ENCODE results near the gene PPL. TPM values are rescaled to one million over a fixed set of nuclear protein-coding genes. Genes with fewer than 3 reads are reported as not detected.

Gene PPL
- under 1 TPM in 1 of 2 experiments, not detected in 1; 0.07 TPM for total RNA-seq

- Mint-ChIP-seq H3K27ac (no peak within 1 kb of the TSS), H3K4me1 (ENCODE audit: low read depth) (peaks cover 10% of the 10 kb centered on the region), H3K9me3 (no peaks in the 10 kb centered on the region), H3K27me3 (ENCODE audit: low read depth) (peaks cover 32% of the 10 kb centered on the region), H3K4me3 (peak within 1 kb of the TSS; percentile 46), H3K36me3 (ENCODE audit: low read depth) (no peaks in the 10 kb centered on the region)
- peak; percentile 26 for DNase-seq
- intact Hi-C loops (cut with micrococcal nuclease): no loop called here
- CTCF ChIA-PET: no interaction called here
These were observed at the start of gene PPL for GRCh38 chr16:4936991-4937781. Gene PPL (minus strand): TSS chr16:4937148. CDS start chr16:4937045, 103 bp downstream.

- intact Hi-C loops (cut with micrococcal nuclease): no loop called here
- no peaks in the 10 kb centered on the region for H3K9me3 Mint-ChIP-seq
- H3K27ac Mint-ChIP-seq: no peak overlapping the region
- CTCF ChIA-PET: no interaction called here
- peaks cover 25% of the 10 kb centered on the region for H3K27me3 Mint-ChIP-seq (ENCODE audit: low read depth)
- no peaks in the 10 kb centered on the region for H3K36me3 Mint-ChIP-seq (ENCODE audit: low read depth)
- no peaks in the 10 kb centered on the region for H3K4me1 Mint-ChIP-seq (ENCODE audit: low read depth)
- H3K4me3 Mint-ChIP-seq: no peak overlapping the region
- DNase-seq: no peak
These were observed 47.4 kb upstream of the PPL start for GRCh38 chr16:4984174-4984990.

GRCh38 chr16:4982056-4982867 is 45.3 kb upstream of the PPL start:
- intact Hi-C loops (cut with micrococcal nuclease): no loop called here
- H3K4me1 Mint-ChIP-seq (ENCODE audit: low read depth): no peaks in the 10 kb centered on the region
- H3K27ac Mint-ChIP-seq: no peak overlapping the region
- H3K36me3 Mint-ChIP-seq (ENCODE audit: low read depth): no peaks in the 10 kb centered on the region
- DNase-seq: no peak
- H3K9me3 Mint-ChIP-seq: no peaks in the 10 kb centered on the region
- peaks cover 9% of the 10 kb centered on the region for H3K27me3 Mint-ChIP-seq (ENCODE audit: low read depth)
- H3K4me3 Mint-ChIP-seq: no peak overlapping the region
- CTCF ChIA-PET: no interaction called here

GRCh38 chr16:4981473-4981872 is 44.5 kb upstream of the PPL start:
- intact Hi-C loops (cut with micrococcal nuclease): no loop called here

GRCh38 chr16:4980691-4981090 is 43.7 kb upstream of the PPL start:
- CTCF ChIA-PET: no interaction called here
- intact Hi-C loops (cut with micrococcal nuclease): no loop called here
- Mint-ChIP-seq H3K4me3 (no peak overlapping the region), H3K36me3 (ENCODE audit: low read depth) (no peaks in the 10 kb centered on the region), H3K27me3 (ENCODE audit: low read depth) (no peaks in the 10 kb centered on the region), H3K9me3 (peaks cover 3% of the 10 kb centered on the region), H3K27ac (no peak overlapping the region), H3K4me1 (ENCODE audit: low read depth) (no peaks in the 10 kb centered on the region)
- DNase-seq: no peak

More at GRCh38 chr16:4981473-4981872, 44.5 kb upstream of the PPL start:
- Mint-ChIP-seq H3K4me1 (ENCODE audit: low read depth) (no peaks in the 10 kb centered on the region), H3K9me3 (no peaks in the 10 kb centered on the region), H3K4me3 (no peak overlapping the region), H3K27ac (no peak overlapping the region), H3K36me3 (ENCODE audit: low read depth) (no peaks in the 10 kb centered on the region), H3K27me3 (ENCODE audit: low read depth) (peaks cover 4% of the 10 kb centered on the region)
- DNase-seq: no peak
- CTCF ChIA-PET: no interaction called here

GRCh38 chr16:4979736-4980660 is 43.0 kb upstream of the PPL start:
- Mint-ChIP-seq H3K27me3 (ENCODE audit: low read depth) (no peaks in the 10 kb centered on the region), H3K4me1 (ENCODE audit: low read depth) (no peaks in the 10 kb centered on the region), H3K9me3 (peaks cover 3% of the 10 kb centered on the region), H3K27ac (no peak overlapping the region), H3K36me3 (ENCODE audit: low read depth) (no peaks in the 10 kb centered on the region), H3K4me3 (no peak overlapping the region)
- intact Hi-C loops (cut with micrococcal nuclease): no loop called here
- CTCF ChIA-PET: no interaction called here
- no peak for DNase-seq

- Mint-ChIP-seq H3K27me3 (ENCODE audit: low read depth) (no peaks in the 10 kb centered on the region), H3K27ac (no peak overlapping the region), H3K9me3 (peaks cover 3% of the 10 kb centered on the region), H3K4me3 (no peak overlapping the region), H3K36me3 (ENCODE audit: low read depth) (no peaks in the 10 kb centered on the region), H3K4me1 (ENCODE audit: low read depth) (no peaks in the 10 kb centered on the region)
- CTCF ChIA-PET: no interaction called here
- DNase-seq: no peak
- intact Hi-C loops (cut with micrococcal nuclease): no loop called here
These were observed 42.2 kb upstream of the PPL start for GRCh38 chr16:4979164-4979563.

GRCh38 chr16:4976611-4977145 is 39.7 kb upstream of the PPL start:
- no peaks in the 10 kb centered on the region for H3K4me1 Mint-ChIP-seq (ENCODE audit: low read depth)
- DNase-seq: no peak
- H3K27me3 Mint-ChIP-seq (ENCODE audit: low read depth): peaks cover 5% of the 10 kb centered on the region
- no peak overlapping the region for H3K27ac Mint-ChIP-seq
- peaks cover 3% of the 10 kb centered on the region for H3K9me3 Mint-ChIP-seq
- CTCF ChIA-PET: no interaction called here
- intact Hi-C loops (cut with micrococcal nuclease): no loop called here
- no peaks in the 10 kb centered on the region for H3K36me3 Mint-ChIP-seq (ENCODE audit: low read depth)
- H3K4me3 Mint-ChIP-seq: no peak overlapping the region

- H3K4me1 Mint-ChIP-seq (ENCODE audit: low read depth): no peaks in the 10 kb centered on the region
- no peak overlapping the region for H3K27ac Mint-ChIP-seq
- H3K36me3 Mint-ChIP-seq (ENCODE audit: low read depth): no peaks in the 10 kb centered on the region
- intact Hi-C loops (cut with micrococcal nuclease): no loop called here
- CTCF ChIA-PET: interaction anchor here (0.6 to 0.9 kb wide), 2 partner anchors 21 to 26 kb away, joined by 3 read pairs; no protein-coding TSS in a partner anchor
- DNase-seq: no peak
- peaks cover 3% of the 10 kb centered on the region for H3K9me3 Mint-ChIP-seq
- H3K27me3 Mint-ChIP-seq (ENCODE audit: low read depth): peaks cover 10% of the 10 kb centered on the region
- H3K4me3 Mint-ChIP-seq: no peak overlapping the region
These were observed 39.1 kb upstream of the PPL start for GRCh38 chr16:4976079-4976478.

GRCh38 chr16:4972938-4973587 is 36.1 kb upstream of the PPL start:
- DNase-seq: no peak
- Mint-ChIP-seq H3K27me3 (ENCODE audit: low read depth) (peaks cover 10% of the 10 kb centered on the region), H3K27ac (no peak overlapping the region), H3K4me3 (no peak overlapping the region), H3K9me3 (peaks cover 3% of the 10 kb centered on the region), H3K36me3 (ENCODE audit: low read depth) (no peaks in the 10 kb centered on the region), H3K4me1 (ENCODE audit: low read depth) (no peaks in the 10 kb centered on the region)
- CTCF ChIA-PET: no interaction called here
- intact Hi-C loops (cut with micrococcal nuclease): no loop called here

- no peak overlapping the region for H3K4me3 Mint-ChIP-seq
- no peaks in the 10 kb centered on the region for H3K36me3 Mint-ChIP-seq (ENCODE audit: low read depth)
- CTCF ChIA-PET: no interaction called here
- intact Hi-C loops (cut with micrococcal nuclease): no loop called here
- H3K4me1 Mint-ChIP-seq (ENCODE audit: low read depth): no peaks in the 10 kb centered on the region
- H3K27ac Mint-ChIP-seq: no peak overlapping the region
- no peak for DNase-seq
- peaks cover 10% of the 10 kb centered on the region for H3K27me3 Mint-ChIP-seq (ENCODE audit: low read depth)
- H3K9me3 Mint-ChIP-seq: no peaks in the 10 kb centered on the region
These were observed 33.1 kb upstream of the PPL start for GRCh38 chr16:4970010-4970409.
